ENCODE data around the gene ZNF385C.

- TF ChIP-seq POLR2A (IDR thresholded peaks at IDR 0.05) (no peak), CTCF (IDR thresholded peaks at IDR 0.05) (no peak)
Measured at GRCh38 chr17:42107124-42107523, 8.9 kb upstream of the ZNF385C start.
